Measurements from ENCODE around the gene CLEC4F.

DNA sequence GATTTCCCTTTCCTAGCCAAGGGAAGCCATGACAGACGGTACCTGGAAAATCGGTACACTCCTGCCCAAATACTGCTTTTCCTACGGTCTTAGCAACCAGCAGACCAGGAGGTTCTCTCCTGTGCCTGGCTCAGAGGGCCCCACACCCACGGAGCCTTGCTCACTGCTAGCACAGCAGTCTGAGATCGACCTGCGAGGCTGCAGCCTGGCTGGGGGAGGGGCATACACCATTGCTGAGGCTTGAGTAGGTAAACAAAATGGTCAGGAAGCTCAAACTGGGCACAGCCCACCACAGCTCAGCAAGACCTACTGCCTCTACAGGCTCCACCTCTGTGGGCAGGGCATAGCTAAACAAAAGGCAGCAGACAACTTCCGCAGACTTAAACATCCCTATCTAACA, 22.0 kb upstream of the CLEC4F start:
- TF ChIP-seq, protein P1, sequence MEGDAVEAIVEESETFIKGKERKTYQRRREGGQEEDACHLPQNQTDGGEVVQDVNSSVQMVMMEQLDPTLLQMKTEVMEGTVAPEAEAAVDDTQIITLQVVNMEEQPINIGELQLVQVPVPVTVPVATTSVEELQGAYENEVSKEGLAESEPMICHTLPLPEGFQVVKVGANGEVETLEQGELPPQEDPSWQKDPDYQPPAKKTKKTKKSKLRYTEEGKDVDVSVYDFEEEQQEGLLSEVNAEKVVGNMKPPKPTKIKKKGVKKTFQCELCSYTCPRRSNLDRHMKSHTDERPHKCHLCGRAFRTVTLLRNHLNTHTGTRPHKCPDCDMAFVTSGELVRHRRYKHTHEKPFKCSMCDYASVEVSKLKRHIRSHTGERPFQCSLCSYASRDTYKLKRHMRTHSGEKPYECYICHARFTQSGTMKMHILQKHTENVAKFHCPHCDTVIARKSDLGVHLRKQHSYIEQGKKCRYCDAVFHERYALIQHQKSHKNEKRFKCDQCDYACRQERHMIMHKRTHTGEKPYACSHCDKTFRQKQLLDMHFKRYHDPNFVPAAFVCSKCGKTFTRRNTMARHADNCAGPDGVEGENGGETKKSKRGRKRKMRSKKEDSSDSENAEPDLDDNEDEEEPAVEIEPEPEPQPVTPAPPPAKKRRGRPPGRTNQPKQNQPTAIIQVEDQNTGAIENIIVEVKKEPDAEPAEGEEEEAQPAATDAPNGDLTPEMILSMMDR (IDR thresholded peaks at IDR 0.05), result no peak
- no peak for TF ChIP-seq POLR2A (IDR thresholded peaks at IDR 0.05)
